HFFc6 (cell line): ENCODE results near the gene HKDC1. TPM values are rescaled to one million over a fixed set of nuclear protein-coding genes. Genes with fewer than 3 reads are reported as not detected.
A peak's percentile ranks its signal among the peaks of the same experiment; 100 is the strongest.

ENCODE experiments used
- DNase-seq: peaks from one replicate; pipeline ENCODE4 v3.0.0-alpha.2; 2018
- H3K27ac Mint-ChIP-seq: 2 replicates; pipeline ENCODE4 v1.8.0; 2020; ENCODE audit warnings: mild to moderate bottlenecking, mixed read lengths
- H3K27me3 Mint-ChIP-seq: 2 replicates; pipeline ENCODE4 v1.8.0; 2021; ENCODE audit warnings: mild to moderate bottlenecking, moderate library complexity, mixed read lengths; ENCODE audit not compliant: insufficient read depth
- H3K36me3 Mint-ChIP-seq: 2 replicates; pipeline ENCODE4 v1.8.0; 2021; ENCODE audit warnings: low read depth, mixed read lengths
- H3K4me1 Mint-ChIP-seq: 2 replicates; pipeline ENCODE4 v1.8.0; 2020; ENCODE audit warnings: low read depth, mixed read lengths
- H3K4me3 Mint-ChIP-seq: 2 replicates; pipeline ENCODE4 v1.8.0; 2020; ENCODE audit warnings: mild to moderate bottlenecking, moderate library complexity, mixed read lengths
- H3K9me3 Mint-ChIP-seq: 2 replicates; pipeline ENCODE4 v1.8.0; 2020; ENCODE audit warnings: mild to moderate bottlenecking, mixed read lengths
- total RNA-seq, 6 experiments: library from RNA; stranded (reverse); fragmentation: NEBNext Ultra II Directional; extraction: Animal tissue kit (Norgen Biotek cat#: 25700); gene quantifications; 2 replicates in 1 of 6; 3 replicates in 5 of 6; pipeline ENCODE4 v1.2.3, GENCODE V29; 2021
- TF ChIP-seq, protein P1 (sequence below): fragments of 200-600 bp; sonication (generic); IDR thresholded peaks from 2 replicates; pipeline ENCODE4 v1.5.0; 2021; ENCODE audit warnings: antibody characterized with exemption, mild to moderate bottlenecking

HKDC1 gene
- total RNA-seq, 6 experiments from 2014 or later: 0.09 to 0.54 (median 0.42) TPM

DNA sequence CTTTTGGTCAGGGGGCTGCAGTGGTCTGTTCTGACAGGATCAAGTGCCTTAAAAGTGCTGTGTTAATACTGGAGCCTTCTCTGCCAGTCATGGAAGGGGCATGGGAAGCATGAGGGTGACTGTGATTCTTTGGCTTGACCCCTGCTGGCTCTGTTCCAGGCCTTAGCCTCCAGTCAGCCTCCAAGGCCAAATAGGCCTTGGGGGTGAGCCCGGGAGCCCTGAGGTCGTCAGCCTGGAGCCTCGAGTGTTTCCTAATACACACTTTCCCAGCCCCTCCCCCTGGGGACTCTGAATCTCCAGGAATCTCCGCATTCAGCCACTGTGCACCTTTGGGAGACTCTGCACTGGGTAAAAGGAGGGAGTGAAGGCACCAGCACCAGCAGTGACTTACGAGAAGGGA lies 10.0 kb downstream of the HKDC1 start:
- Mint-ChIP-seq H3K4me1 (peaks cover 63% of the 10 kb centered on the region), H3K9me3 (no peaks in the 10 kb centered on the region), H3K27ac (no peak overlapping the region), H3K27me3 (peaks cover 2% of the 10 kb centered on the region), H3K36me3 (no peaks in the 10 kb centered on the region), H3K4me3 (no peak overlapping the region)
- no peak for DNase-seq
- TF ChIP-seq, protein P1, sequence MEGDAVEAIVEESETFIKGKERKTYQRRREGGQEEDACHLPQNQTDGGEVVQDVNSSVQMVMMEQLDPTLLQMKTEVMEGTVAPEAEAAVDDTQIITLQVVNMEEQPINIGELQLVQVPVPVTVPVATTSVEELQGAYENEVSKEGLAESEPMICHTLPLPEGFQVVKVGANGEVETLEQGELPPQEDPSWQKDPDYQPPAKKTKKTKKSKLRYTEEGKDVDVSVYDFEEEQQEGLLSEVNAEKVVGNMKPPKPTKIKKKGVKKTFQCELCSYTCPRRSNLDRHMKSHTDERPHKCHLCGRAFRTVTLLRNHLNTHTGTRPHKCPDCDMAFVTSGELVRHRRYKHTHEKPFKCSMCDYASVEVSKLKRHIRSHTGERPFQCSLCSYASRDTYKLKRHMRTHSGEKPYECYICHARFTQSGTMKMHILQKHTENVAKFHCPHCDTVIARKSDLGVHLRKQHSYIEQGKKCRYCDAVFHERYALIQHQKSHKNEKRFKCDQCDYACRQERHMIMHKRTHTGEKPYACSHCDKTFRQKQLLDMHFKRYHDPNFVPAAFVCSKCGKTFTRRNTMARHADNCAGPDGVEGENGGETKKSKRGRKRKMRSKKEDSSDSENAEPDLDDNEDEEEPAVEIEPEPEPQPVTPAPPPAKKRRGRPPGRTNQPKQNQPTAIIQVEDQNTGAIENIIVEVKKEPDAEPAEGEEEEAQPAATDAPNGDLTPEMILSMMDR: no peak

DNA sequence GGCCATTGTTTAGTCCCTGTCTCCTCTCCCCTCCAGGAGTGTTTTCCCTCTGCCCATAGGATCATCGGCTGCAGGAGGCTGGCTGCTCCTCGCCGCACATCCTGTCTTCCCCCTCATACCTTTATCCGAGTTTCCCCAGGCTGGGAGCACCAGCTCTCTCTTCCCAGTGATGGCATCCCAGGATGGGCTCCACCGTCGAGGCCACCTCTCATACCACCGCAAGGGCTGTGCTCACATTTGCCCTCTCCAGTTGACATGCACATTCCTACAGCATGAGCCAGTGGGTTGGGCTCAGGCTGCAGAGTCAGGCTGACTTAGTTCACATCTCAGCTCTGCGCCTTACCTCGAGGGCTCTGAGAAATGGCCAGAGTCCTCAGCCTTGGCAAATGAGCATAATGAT lies 12.1 kb downstream of the HKDC1 start:
- Mint-ChIP-seq H3K4me1 (peaks cover 52% of the 10 kb centered on the region), H3K27me3 (peaks cover 2% of the 10 kb centered on the region), H3K27ac (peak overlapping the region; percentile 92), H3K36me3 (no peaks in the 10 kb centered on the region), H3K9me3 (no peaks in the 10 kb centered on the region), H3K4me3 (peak overlapping the region; percentile 54)
- TF ChIP-seq, protein P1: peak; percentile 9; the same call in 1 of the 2 replicates
- peak; percentile 81 for DNase-seq

DNA sequence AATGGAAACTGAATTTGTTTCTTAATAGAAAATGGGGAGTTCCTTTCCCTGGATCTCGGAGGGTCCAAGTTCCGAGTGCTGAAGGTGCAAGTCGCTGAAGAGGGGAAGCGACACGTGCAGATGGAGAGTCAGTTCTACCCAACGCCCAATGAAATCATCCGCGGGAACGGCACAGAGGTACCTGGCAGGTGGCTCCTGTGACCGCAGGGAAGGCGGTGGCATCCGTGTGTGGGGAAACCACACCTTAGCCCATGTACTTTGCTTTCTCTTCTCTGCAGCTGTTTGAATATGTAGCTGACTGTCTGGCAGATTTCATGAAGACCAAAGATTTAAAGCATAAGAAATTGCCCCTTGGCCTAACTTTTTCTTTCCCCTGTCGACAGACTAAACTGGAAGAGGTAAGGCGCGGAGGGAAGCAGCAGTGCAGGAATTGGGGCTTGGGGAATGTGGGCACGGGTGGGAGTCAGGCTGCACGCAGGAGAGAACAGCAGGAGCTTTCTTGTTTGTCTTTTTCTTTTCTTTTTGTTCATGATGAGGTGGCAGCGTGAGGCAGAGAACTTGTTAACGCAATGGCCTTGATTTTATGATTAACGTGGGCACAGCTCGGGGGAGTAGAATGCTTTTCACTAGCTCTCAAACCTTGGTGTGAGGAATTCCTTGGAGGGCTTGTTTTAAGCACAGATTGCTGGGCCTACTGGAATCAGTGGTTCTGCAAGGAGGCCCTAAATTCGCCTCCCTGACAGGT lies 12.8 kb downstream of the HKDC1 start:
- Mint-ChIP-seq H3K27me3 (peaks cover 2% of the 10 kb centered on the region), H3K36me3 (no peaks in the 10 kb centered on the region), H3K4me1 (peaks cover 46% of the 10 kb centered on the region), H3K4me3 (peak overlapping the region; percentile 54; the same call in 1 of the 2 replicates), H3K9me3 (no peaks in the 10 kb centered on the region), H3K27ac (peak overlapping the region; percentile 92)
- TF ChIP-seq, protein P1: no peak
- DNase-seq: no peak

DNA sequence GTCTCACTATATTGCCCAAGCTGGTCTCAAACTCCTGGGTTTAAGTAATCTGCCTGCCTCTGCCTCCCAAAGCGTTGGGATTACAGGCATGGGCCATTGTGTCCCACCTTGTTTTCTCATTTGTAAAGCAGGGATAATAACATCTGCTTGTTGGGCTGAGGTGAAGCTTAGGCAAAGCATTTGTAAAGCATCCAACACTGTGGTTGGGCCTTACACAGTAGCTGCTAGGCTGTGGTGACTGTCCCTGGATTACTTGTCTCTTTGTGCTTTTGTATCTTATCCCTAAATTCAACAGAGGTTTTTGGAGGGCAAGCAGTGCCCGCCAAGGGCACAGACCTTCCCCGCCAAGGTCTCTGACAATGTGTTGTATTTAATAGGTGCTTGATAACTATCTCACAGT lies 14.3 kb downstream of the HKDC1 start:
- Mint-ChIP-seq H3K27ac (no peak overlapping the region), H3K36me3 (no peaks in the 10 kb centered on the region), H3K4me1 (peaks cover 40% of the 10 kb centered on the region), H3K9me3 (no peaks in the 10 kb centered on the region), H3K27me3 (peaks cover 2% of the 10 kb centered on the region), H3K4me3 (no peak overlapping the region)
- TF ChIP-seq, protein P1: no peak
- no peak for DNase-seq

DNA sequence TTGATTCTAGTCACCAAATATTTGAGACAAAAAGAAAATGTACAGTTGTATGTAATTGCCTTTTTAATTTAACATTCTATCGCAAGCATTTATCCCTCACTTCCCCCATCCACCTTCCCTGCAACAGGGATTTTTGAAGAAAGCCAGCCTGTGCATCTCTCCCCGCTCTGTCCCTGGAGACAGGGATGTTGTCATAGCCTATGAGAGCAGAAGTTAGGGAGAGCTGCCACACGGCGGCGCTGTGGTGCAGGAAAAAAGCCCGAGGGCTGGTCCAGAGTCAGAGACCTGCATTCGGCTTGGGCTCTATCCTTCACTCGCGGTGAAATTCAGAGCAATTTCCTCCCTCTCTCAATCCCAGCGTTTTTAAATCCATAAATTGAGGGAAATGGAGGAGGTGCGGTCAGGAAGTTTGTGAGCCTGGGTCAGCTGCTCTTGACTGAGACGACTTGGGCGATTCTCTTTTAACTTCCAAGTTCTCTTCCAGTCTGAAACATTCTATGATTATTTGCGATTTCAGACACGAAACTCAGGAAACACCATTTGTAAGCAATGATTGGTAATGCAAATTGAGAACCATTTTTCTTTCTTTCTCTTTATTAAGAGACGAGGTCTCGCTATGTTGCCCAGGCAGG lies 17.5 kb downstream of the HKDC1 start:
- H3K27ac Mint-ChIP-seq: no peak overlapping the region
- no peaks in the 10 kb centered on the region for H3K9me3 Mint-ChIP-seq
- peaks cover 46% of the 10 kb centered on the region for H3K4me1 Mint-ChIP-seq
- TF ChIP-seq, protein P1: peak; percentile 99
- H3K4me3 Mint-ChIP-seq: no peak overlapping the region
- DNase-seq: peak; percentile 68
- H3K27me3 Mint-ChIP-seq: peaks cover 1% of the 10 kb centered on the region
- H3K36me3 Mint-ChIP-seq: no peaks in the 10 kb centered on the region
